IPS-NIHi7 (cell line): ENCODE data around the gene SURF4.
A peak's percentile ranks its signal among the peaks of the same experiment; 100 is the strongest.

Experiments
- DNase-seq: peaks from one replicate; pipeline ENCODE4 v3.0.0; 2012; ENCODE audit warnings: mixed read lengths; ENCODE audit errors: extremely low spot score

Gene SURF4

GRCh38 chr9:133352635-133353340 lies 23.1 kb downstream of the SURF4 start:
- no peak for DNase-seq

DNA sequence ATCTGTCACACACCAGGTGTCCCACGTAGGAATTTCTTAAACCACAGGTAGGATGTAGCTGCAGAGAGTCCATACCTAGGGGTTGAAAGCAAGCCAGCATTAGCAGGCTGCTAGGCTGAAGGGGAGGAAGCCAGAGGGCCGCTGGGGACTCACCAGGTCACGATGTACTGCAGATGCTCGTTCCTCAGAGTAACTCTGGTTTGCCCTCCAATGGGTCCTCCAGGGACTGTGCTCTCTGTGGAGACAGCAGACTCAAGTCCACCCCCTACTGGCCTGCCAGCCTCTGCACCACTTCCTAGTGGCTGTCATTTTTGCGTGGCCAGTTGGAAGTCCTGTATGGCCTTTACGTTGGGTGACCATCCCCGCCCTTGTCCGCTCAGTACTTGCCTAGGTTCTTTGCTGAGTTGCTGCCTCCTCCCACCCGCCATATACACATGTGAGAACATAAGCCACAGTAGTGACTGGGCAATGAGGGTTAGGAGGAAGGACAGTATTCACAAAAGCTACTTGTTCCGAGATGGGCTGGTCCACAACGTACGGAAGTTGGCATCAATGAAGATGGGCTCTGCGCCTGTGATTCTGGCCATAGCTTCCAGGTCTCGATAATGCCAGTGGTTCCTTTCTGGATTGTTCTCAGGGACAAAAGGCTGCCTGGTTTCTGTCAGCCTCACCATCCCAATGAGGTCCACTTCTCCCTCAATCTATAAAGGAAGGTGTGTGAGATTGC lies 23.8 kb downstream of the SURF4 start:
- peak; percentile 77 for DNase-seq

DNA sequence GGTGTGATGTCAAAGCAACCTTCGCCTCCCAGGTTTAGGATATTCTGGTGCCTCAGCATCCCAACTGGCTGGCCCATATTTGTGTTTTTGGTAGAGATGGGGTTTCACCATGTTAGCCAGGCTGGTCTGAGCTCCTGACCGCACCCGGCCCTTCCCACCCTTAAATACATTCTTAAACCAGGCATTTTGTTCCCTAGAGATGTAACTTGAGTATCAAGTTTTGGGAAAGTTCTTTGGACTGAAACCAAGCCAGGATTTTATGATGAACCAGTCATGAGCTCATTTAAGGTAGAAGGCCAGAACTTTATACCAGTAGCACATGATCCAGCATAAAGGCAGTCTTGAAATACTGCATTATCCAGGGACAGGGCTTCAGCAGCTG lies 24.3 kb downstream of the SURF4 start:
- DNase-seq: no peak

GRCh38 chr9:133349965-133350616 lies 25.8 kb downstream of the SURF4 start:
- no peak for DNase-seq

GRCh38 chr9:133348718-133349573 lies 26.9 kb downstream of the SURF4 start:
- no peak for DNase-seq

- DNase-seq: peak; percentile 85
Observed at GRCh38 chr9:133347985-133348717, 27.7 kb downstream of the SURF4 start, which contains the start of the genes MED22 and RPL7A. MED22 (minus strand) TSS chr9:133348131; CDS start chr9:133346662, 1,469 bp downstream. RPL7A (plus strand) TSS chr9:133348218; CDS start chr9:133348244, 26 bp downstream.

DNA sequence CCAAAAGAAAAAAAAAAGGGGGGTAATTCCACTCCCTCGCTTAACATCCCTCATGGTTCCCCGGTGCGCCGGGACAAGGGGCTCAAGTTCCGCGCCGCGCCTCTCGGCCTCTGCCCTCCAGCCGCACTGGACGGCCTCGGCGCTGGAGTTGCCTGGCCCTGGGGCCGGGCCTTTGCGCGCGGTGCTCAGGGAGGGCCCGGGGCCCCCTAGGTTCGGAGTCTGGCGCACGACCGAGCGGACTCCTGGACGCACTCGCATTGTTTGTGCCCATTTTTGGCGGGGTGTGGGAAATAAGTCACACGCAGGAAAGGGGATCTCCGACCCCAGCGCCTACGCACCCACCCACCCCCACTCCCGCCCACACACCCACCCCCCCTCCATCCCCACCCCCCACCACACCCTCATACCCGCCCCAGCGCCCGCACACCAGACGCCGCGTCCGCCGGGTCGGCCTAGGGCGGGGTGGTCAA lies 28.3 kb downstream of the SURF4 start:
- peak; percentile 50 for DNase-seq

GRCh38 chr9:133346021-133346785 lies 29.7 kb downstream of the SURF4 start:
- DNase-seq: no peak

DNA sequence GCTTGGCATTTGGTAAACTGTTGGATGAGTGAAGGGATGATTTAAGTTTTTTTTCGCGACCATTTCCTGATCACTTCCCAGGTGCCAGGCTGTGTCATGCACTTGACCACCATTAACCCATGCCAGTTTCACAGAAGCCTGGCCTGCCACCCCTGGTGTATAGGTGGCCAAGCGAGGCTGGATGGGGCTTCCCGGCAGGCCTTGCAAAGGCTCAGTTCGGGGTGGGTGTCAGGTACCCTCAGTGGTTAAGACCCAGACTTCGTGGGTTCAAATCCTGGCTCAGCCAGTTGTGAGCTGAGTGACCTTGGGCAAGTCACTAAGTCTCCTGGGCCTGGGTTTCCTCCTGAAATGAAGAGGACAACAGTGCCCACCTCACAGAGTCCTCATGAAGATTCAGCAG lies 30.3 kb downstream of the SURF4 start:
- DNase-seq: no peak

DNA sequence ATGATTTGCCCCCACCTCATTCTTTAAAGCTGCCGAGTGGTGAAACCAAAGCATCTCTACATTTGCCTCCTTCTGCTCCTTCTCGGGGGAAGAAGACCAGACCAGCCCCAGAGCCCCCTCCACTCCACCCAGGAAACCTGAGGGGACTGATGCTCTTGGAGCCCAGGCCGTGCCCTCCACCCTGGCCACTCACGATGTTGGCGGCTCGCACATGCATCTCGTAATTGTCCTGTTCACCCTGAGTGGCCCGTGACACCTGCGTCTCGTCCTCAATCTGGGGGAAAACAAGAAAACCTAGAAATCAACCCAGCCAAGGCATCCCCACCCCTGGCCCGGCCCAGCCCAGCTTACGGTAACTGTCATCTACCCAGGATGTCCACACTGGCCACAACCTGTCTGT lies 30.9 kb downstream of the SURF4 start:
- DNase-seq: no peak

DNA sequence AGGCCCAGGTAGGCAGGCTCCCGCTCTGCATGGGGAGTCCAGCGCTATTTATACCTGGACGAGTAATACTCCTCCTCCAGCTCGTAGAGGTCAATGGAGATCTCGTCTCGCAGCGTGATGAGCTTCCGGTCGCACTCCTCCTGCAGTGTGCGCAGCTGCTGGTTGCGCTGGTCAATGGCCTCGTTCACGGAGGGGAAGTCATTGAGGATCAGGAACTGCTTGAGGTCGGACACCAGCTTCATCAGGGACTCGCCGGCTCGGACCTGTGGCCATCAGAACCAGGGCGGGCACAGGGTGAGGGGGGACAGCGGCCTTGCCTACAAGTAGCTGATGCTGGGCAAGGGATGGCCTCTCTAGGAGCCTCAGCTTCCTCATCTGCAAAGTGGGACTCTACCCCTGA lies 31.8 kb downstream of the SURF4 start:
- no peak for DNase-seq

- peak; percentile 21 for DNase-seq
Observed at GRCh38 chr9:133342570-133342969, 33.3 kb downstream of the SURF4 start.

GRCh38 chr9:133342069-133342406 lies 33.8 kb downstream of the SURF4 start:
- peak; percentile 68 for DNase-seq

DNA sequence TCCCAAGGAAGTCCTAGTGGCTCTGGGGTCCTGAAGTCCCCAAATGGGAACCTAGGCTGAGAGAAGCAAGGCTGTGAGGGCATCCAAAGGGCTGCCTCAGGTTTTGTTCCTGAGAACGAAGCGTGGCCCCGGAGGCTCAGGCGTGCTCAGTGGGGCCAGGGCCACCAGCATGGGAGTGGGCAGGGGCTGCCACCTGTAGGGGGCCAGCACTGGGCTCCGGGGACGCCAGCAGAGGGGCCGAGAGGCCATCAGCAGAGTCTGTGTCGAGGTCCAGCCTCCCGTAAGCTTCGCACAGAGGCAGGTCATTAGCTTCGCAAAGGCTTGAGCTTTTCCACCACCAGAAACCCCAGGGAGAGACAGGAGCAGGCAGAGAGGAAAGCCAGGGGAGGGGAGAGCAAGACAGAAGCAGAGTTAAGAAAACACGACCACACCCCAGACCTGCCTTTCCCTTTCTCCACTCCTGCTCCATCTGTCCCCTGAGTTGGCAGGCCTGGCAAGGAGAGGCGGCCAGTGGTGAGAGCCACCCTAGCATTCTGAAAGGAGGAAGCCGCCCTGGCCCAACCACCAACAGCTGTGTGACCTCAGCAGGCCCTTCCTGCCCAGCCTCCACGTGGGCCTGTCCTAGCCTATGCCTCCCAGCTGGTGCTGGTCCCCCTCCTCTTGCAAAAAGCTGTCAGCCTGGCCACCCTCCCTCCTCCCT lies 34.3 kb downstream of the SURF4 start:
- DNase-seq: no peak

- DNase-seq: no peak
Observed at GRCh38 chr9:133340916-133341315, 34.9 kb downstream of the SURF4 start.

DNA sequence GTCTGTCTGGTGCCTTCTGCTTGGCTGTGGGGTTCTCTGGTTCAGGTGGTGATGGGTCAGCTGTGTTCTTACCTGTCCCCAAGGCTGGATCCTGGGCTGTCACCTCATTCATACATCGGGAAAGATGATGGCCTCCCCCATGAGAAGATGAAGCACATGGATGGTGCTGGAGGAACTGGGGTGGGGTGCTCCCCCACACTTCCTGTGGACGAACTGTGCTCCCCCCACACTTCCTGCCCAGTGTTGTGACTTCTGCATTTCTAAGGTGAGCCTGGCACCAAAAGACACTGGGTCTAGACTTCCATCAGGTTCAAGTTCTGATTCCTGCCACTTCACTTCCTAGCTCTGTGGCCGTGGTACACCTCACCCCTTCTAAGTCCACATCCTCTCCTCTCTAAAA lies 35.6 kb downstream of the SURF4 start:
- DNase-seq: no peak

GRCh38 chr9:133339641-133340040 lies 36.2 kb downstream of the SURF4 start:
- no peak for DNase-seq

- DNase-seq: peak; percentile 90
Observed at GRCh38 chr9:133335924-133336811, 39.7 kb downstream of the SURF4 start, which contains the start of gene SURF6. SURF6 (minus strand) TSS chr9:133336188; CDS start chr9:133336132, 56 bp downstream.
